ENCODE results near the gene NDUFS2. TPM values are rescaled to one million over a fixed set of nuclear protein-coding genes. Genes with fewer than 3 reads are reported as not detected.

Gene NDUFS2
- total and polyA plus RNA-seq, 2 experiments from 2014 or later, result 103 to 163 TPM

GRCh38 chr1:161159913-161160243 is 42.3 kb upstream of the NDUFS2 start:
- Histone ChIP-seq H2AFZ (peak overlapping the region; percentile 86), H3K4me2 (peak overlapping the region; percentile 94), H3K27me3 (no peaks in the 10 kb centered on the region), H3K9me2 (replicated peaks; ENCODE audit: insufficient read depth) (no peaks in the 10 kb centered on the region), H3K36me3 (replicated peaks; ENCODE audit: insufficient read depth, low read depth) (no peaks in the 10 kb centered on the region), H4K20me1 (ENCODE audit: insufficient read depth, poor library complexity, severe bottlenecking) (no peaks in the 10 kb centered on the region), H3K27ac (peak overlapping the region; percentile 62), H3K4me1 (ENCODE audit: insufficient read depth) (peaks cover 2% of the 10 kb centered on the region), H3K79me2 (peaks cover 28% of the 10 kb centered on the region), H3K9me3 (ENCODE audit: low read depth) (no peaks in the 10 kb centered on the region), H3K4me3 (peak overlapping the region; percentile 86)
- TF ChIP-seq EZH2phosphoT487 (IDR thresholded peaks at IDR 0.05; ENCODE audit: low read depth, severe bottlenecking, unreplicated experiment), result no peak
- no peak for TF ChIP-seq EZH2 (IDR thresholded peaks at IDR 0.05; ENCODE audit: borderline replicate concordance)
- TF ChIP-seq, protein P1, sequence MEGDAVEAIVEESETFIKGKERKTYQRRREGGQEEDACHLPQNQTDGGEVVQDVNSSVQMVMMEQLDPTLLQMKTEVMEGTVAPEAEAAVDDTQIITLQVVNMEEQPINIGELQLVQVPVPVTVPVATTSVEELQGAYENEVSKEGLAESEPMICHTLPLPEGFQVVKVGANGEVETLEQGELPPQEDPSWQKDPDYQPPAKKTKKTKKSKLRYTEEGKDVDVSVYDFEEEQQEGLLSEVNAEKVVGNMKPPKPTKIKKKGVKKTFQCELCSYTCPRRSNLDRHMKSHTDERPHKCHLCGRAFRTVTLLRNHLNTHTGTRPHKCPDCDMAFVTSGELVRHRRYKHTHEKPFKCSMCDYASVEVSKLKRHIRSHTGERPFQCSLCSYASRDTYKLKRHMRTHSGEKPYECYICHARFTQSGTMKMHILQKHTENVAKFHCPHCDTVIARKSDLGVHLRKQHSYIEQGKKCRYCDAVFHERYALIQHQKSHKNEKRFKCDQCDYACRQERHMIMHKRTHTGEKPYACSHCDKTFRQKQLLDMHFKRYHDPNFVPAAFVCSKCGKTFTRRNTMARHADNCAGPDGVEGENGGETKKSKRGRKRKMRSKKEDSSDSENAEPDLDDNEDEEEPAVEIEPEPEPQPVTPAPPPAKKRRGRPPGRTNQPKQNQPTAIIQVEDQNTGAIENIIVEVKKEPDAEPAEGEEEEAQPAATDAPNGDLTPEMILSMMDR (IDR thresholded peaks at IDR 0.05; ENCODE audit: poor library complexity), result no peak
- DNase-seq (ENCODE audit: low spot score), result no peak
- WGBS (ENCODE audit: low lambda C conversion rate, missing lambda C conversion rate), result 8% methylated on average over 11 of the region's 11 CpGs

DNA sequence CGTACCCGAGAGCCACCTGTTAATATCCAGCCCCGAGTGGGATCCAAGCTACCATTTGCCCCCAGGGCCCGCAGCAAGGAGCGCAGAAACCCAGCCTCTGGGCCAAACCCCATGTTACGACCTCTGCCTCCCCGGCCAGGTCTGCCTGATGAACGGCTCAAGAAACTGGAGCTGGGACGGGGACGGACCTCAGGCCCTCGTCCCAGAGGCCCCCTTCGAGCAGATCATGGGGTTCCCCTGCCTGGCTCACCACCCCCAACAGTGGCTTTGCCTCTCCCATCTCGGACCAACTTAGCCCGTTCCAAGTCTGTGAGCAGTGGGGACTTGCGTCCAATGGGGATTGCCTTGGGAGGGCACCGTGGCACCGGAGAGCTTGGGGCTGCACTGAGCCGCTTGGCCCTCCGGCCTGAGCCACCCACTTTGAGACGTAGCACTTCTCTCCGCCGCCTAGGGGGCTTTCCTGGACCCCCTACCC is 41.5 kb upstream of the NDUFS2 start:
- Histone ChIP-seq H3K36me3 (replicated peaks; ENCODE audit: insufficient read depth, low read depth) (no peaks in the 10 kb centered on the region), H3K79me2 (peaks cover 21% of the 10 kb centered on the region), H3K4me2 (peak overlapping the region; percentile 94), H3K4me1 (ENCODE audit: insufficient read depth) (peaks cover 4% of the 10 kb centered on the region), H4K20me1 (ENCODE audit: insufficient read depth, poor library complexity, severe bottlenecking) (no peaks in the 10 kb centered on the region), H3K27me3 (no peaks in the 10 kb centered on the region), H3K4me3 (no peak overlapping the region), H3K9me3 (ENCODE audit: low read depth) (no peaks in the 10 kb centered on the region), H3K9me2 (replicated peaks; ENCODE audit: insufficient read depth) (no peaks in the 10 kb centered on the region), H2AFZ (no peak overlapping the region), H3K27ac (no peak overlapping the region)
- TF ChIP-seq EZH2phosphoT487 (IDR thresholded peaks at IDR 0.05; ENCODE audit: low read depth, severe bottlenecking, unreplicated experiment) (no peak), EZH2 (IDR thresholded peaks at IDR 0.05; ENCODE audit: borderline replicate concordance) (no peak)
- TF ChIP-seq, protein P1 (IDR thresholded peaks at IDR 0.05; ENCODE audit: poor library complexity), result no peak
- DNase-seq (ENCODE audit: low spot score), result no peak
- WGBS (ENCODE audit: low lambda C conversion rate, missing lambda C conversion rate), result 98% methylated on average over 22 of the region's 22 CpGs

GRCh38 chr1:161161652-161162051 is 40.5 kb upstream of the NDUFS2 start:
- Histone ChIP-seq H2AFZ (no peak overlapping the region), H3K79me2 (peaks cover 17% of the 10 kb centered on the region), H4K20me1 (ENCODE audit: insufficient read depth, poor library complexity, severe bottlenecking) (no peaks in the 10 kb centered on the region), H3K4me1 (ENCODE audit: insufficient read depth) (peaks cover 4% of the 10 kb centered on the region), H3K4me3 (no peak overlapping the region), H3K27ac (no peak overlapping the region), H3K4me2 (no peak overlapping the region), H3K27me3 (no peaks in the 10 kb centered on the region), H3K9me3 (ENCODE audit: low read depth) (no peaks in the 10 kb centered on the region), H3K36me3 (replicated peaks; ENCODE audit: insufficient read depth, low read depth) (no peaks in the 10 kb centered on the region), H3K9me2 (replicated peaks; ENCODE audit: insufficient read depth) (no peaks in the 10 kb centered on the region)
- no peak for DNase-seq (ENCODE audit: low spot score)
- TF ChIP-seq, protein P1 (IDR thresholded peaks at IDR 0.05; ENCODE audit: poor library complexity), result no peak
- TF ChIP-seq EZH2 (IDR thresholded peaks at IDR 0.05; ENCODE audit: borderline replicate concordance) (no peak), EZH2phosphoT487 (IDR thresholded peaks at IDR 0.05; ENCODE audit: low read depth, severe bottlenecking, unreplicated experiment) (no peak)
- WGBS (ENCODE audit: low lambda C conversion rate, missing lambda C conversion rate), result 91% methylated on average over 5 of the region's 5 CpGs

DNA sequence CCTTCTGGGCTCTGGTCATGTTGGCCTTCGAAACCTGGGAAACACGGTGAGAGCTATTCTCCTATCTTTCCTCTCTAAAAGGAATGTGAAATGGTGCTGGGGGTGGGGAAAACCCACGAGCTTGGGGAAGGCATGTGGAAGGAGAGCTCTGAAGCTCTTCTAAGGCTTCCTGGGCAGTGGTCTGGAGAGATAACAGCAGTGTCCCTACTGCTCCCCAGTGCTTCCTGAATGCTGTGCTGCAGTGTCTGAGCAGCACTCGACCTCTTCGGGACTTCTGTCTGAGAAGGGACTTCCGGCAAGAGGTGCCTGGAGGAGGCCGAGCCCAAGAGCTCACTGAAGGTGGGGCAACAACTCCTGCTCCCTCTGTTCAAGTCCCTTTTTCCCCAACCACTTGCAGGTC is 40.1 kb upstream of the NDUFS2 start:
- Histone ChIP-seq H3K4me1 (ENCODE audit: insufficient read depth) (peaks cover 8% of the 10 kb centered on the region), H3K4me2 (no peak overlapping the region), H3K9me2 (replicated peaks; ENCODE audit: insufficient read depth) (no peaks in the 10 kb centered on the region), H3K27me3 (no peaks in the 10 kb centered on the region), H3K36me3 (replicated peaks; ENCODE audit: insufficient read depth, low read depth) (no peaks in the 10 kb centered on the region), H2AFZ (no peak overlapping the region), H3K27ac (no peak overlapping the region), H4K20me1 (ENCODE audit: insufficient read depth, poor library complexity, severe bottlenecking) (no peaks in the 10 kb centered on the region), H3K9me3 (ENCODE audit: low read depth) (no peaks in the 10 kb centered on the region), H3K79me2 (peaks cover 18% of the 10 kb centered on the region), H3K4me3 (no peak overlapping the region)
- no peak for DNase-seq (ENCODE audit: low spot score)
- WGBS (ENCODE audit: low lambda C conversion rate, missing lambda C conversion rate), result 74% methylated on average over 7 of the region's 7 CpGs
- TF ChIP-seq EZH2phosphoT487 (IDR thresholded peaks at IDR 0.05; ENCODE audit: low read depth, severe bottlenecking, unreplicated experiment), result no peak
- no peak for TF ChIP-seq EZH2 (IDR thresholded peaks at IDR 0.05; ENCODE audit: borderline replicate concordance)
- TF ChIP-seq, protein P1 (IDR thresholded peaks at IDR 0.05; ENCODE audit: poor library complexity), result no peak
